NCI-H2227 (cell line): ENCODE measurements around the gene APMAP.

Source experiments
- DNase-seq: peaks from one replicate; lab custom pipeline; 2025; ENCODE audit not compliant: unreplicated experiment; lab: John Stamatoyannopoulos, UW

APMAP gene

GRCh38 chr20:25025091-25025861, 32.7 kb upstream of the APMAP start:
- DNase-seq = no peak

GRCh38 chr20:25024171-25024570, 31.6 kb upstream of the APMAP start:
- DNase-seq = no peak

GRCh38 chr20:25023356-25023755, 30.8 kb upstream of the APMAP start:
- no peak for DNase-seq

- DNase-seq = no peak
Observed at GRCh38 chr20:25022680-25023079, 30.1 kb upstream of the APMAP start.

GRCh38 chr20:25021336-25021735, 28.8 kb upstream of the APMAP start:
- no peak for DNase-seq

- no peak for DNase-seq
Observed at GRCh38 chr20:25020901-25021301, 28.4 kb upstream of the APMAP start.

GRCh38 chr20:25020345-25020744, 27.8 kb upstream of the APMAP start:
- no peak for DNase-seq

GRCh38 chr20:25019381-25020155, 27.0 kb upstream of the APMAP start:
- no peak for DNase-seq

GRCh38 chr20:25018841-25019240, 26.3 kb upstream of the APMAP start:
- DNase-seq = no peak

- no peak for DNase-seq
Observed at GRCh38 chr20:25018425-25018824, 25.9 kb upstream of the APMAP start.

- DNase-seq = no peak
Observed at GRCh38 chr20:25017257-25017803, 24.8 kb upstream of the APMAP start.

GRCh38 chr20:25016471-25016870, 23.9 kb upstream of the APMAP start:
- no peak for DNase-seq

- no peak for DNase-seq
Observed at GRCh38 chr20:25015986-25016385, 23.4 kb upstream of the APMAP start.

- DNase-seq = no peak
Observed at GRCh38 chr20:25014816-25015215, 22.3 kb upstream of the APMAP start.

- DNase-seq = no peak
Observed at GRCh38 chr20:25013478-25014380, 21.2 kb upstream of the APMAP start.

- no peak for DNase-seq
Observed at GRCh38 chr20:25012616-25013189, 20.2 kb upstream of the APMAP start.

GRCh38 chr20:25011831-25012241, 19.3 kb upstream of the APMAP start:
- no peak for DNase-seq

- DNase-seq = no peak
Observed at GRCh38 chr20:25011261-25011660, 18.7 kb upstream of the APMAP start.

GRCh38 chr20:25009218-25010145, 16.9 kb upstream of the APMAP start:
- no peak for DNase-seq
